ENCODE results near the gene HOXA6.

DNA sequence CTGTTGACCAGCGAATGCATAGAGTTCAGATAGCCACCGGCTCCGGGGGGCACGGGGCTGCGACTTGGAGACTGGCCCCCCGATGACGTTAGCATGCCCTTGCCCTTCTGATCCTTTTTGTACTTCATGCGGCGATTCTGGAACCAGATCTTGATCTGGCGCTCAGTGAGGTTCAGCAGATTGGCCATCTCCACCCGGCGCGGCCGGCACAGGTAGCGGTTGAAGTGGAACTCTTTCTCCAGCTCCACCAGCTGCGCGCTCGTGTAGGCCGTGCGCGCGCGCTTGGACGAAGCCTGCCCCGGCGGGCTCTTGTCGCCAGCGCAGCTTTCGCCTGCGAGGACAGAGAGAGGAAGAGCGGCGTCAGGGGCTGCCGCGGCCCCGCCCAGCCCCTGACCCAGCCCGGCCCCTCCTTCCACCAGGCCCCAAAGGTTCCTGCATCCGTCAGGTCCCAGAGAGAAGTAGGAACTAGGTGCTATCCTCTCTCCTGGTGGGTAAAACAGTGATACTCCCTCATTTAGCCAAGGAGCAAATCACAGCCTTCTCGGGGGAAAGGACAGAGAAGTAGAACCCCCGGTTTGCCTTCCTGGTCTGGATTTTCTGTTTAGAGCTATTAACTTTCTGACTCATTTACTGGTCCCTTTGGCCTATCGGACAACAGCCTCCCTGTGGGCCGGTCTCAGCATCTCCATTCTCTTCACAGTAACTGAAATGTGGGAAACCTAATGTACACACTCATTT lies 39.0 kb downstream of the HOXA6 start:
- TF ChIP-seq, protein P1, sequence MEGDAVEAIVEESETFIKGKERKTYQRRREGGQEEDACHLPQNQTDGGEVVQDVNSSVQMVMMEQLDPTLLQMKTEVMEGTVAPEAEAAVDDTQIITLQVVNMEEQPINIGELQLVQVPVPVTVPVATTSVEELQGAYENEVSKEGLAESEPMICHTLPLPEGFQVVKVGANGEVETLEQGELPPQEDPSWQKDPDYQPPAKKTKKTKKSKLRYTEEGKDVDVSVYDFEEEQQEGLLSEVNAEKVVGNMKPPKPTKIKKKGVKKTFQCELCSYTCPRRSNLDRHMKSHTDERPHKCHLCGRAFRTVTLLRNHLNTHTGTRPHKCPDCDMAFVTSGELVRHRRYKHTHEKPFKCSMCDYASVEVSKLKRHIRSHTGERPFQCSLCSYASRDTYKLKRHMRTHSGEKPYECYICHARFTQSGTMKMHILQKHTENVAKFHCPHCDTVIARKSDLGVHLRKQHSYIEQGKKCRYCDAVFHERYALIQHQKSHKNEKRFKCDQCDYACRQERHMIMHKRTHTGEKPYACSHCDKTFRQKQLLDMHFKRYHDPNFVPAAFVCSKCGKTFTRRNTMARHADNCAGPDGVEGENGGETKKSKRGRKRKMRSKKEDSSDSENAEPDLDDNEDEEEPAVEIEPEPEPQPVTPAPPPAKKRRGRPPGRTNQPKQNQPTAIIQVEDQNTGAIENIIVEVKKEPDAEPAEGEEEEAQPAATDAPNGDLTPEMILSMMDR (conservative IDR thresholded peaks at IDR 0.05; ENCODE audit: low read length): no peak
- TF ChIP-seq EZH2phosphoT487 (IDR thresholded peaks at IDR 0.05; ENCODE audit: borderline replicate concordance, low read depth, low read length): no peak
